K562 (cell line): ENCODE data around the gene CSNK1A1. TPM values are rescaled to one million over a fixed set of nuclear protein-coding genes. Genes with fewer than 3 reads are reported as not detected.

Experiments used
- ATAC-seq: fragments of 200-7000 bp; cut with Tn5 transposase; 3 replicates; pipeline ENCODE4 v1.9.1; 2020; ENCODE audit warnings: moderate library complexity
- BruUV-seq: library from RNA; stranded (reverse); fragments of 400-500 nt; replicated peaks from 2 replicates; lab custom pipeline; 2021; lab: Mats Ljungman, UMichigan
- CTCF ChIA-PET: fragments of 300-600 bp; formaldehyde crosslinking; extraction: SDS; loops from one replicate; lab custom pipeline; 2021; ENCODE audit warnings: low intra/inter-chr PET ratio; lab: Yijun Ruan, JAX
- POLR2A ChIA-PET: fragments of 300-600, 350-650 bp; sonication (Branson Sonifier 250); formaldehyde crosslinking; extraction: SDS; loops from one replicate; lab custom pipeline; 2021; ENCODE audit warnings: antibody characterized with exemption, inconsistent platforms; lab: Yijun Ruan, JAX
- DNase-seq, 4 experiments: peaks; one replicate each; pipeline versions ENCODE4 v3.0.0 to v3.0.0-alpha.2; 2011 to 2018; ENCODE audit warnings: low spot score in 3 of 4, mixed read lengths in 3 of 4; ENCODE audit errors: extremely low read depth in 1 of 4
- FAIRE-seq: peaks from 2 replicates; lab custom pipeline; 2011; peaks lifted over from hg19 to GRCh38; lab: Jason Lieb, UNC
- H2AFZ ChIP-seq: 2 replicates; pipeline ENCODE4 v1.6.0; 2011; ENCODE audit warnings: low read depth, low read length, control low read depth, inconsistent platforms
- H3K27ac ChIP-seq: fragments of 200-600 bp; 3 replicates; pipeline ENCODE4 v1.8.0; 2011; ENCODE audit warnings: low read depth, mild to moderate bottlenecking, control low read depth, inconsistent platforms, low read length, moderate library complexity, mixed read lengths; ENCODE audit errors: extremely low read depth
- H3K27me3 ChIP-seq, 2 experiments: fragments of 300-600 bp in 1 of 2; 2 replicates in 1 of 2; 3 replicates in 1 of 2; pipeline versions ENCODE4 v1.6.0 to v1.8.0; 2011; ENCODE audit warnings: inconsistent platforms in 2 of 2, low read length in 2 of 2, mild to moderate bottlenecking in 1 of 2, mixed read lengths in 1 of 2, moderate library complexity in 1 of 2; ENCODE audit not compliant: control insufficient read depth in 2 of 2, insufficient read depth in 2 of 2
- H3K36me3 ChIP-seq: fragments of 300-600 bp; 3 replicates; pipeline ENCODE4 v1.8.0; 2011; ENCODE audit warnings: mild to moderate bottlenecking, low read length, inconsistent platforms; ENCODE audit not compliant: control insufficient read depth, insufficient read depth
- H3K4me1 ChIP-seq, 2 experiments: fragments of 200-600 bp in 1 of 2; replicated peaks in 1 of 2; 2 replicates in 1 of 2; 3 replicates in 1 of 2; pipeline versions ENCODE4 v1.5.1 to v1.8.0; 2011; ENCODE audit warnings: inconsistent platforms in 2 of 2, low read length in 2 of 2, mild to moderate bottlenecking in 1 of 2, mixed read lengths in 1 of 2, moderate library complexity in 1 of 2; ENCODE audit not compliant: control insufficient read depth in 2 of 2, insufficient read depth in 2 of 2
- H3K4me2 ChIP-seq: 2 replicates; pipeline ENCODE4 v1.6.1; 2011; ENCODE audit warnings: low read length, control low read depth, inconsistent platforms, mixed read lengths; ENCODE audit not compliant: insufficient read depth
- H3K4me3 ChIP-seq: fragments of 200-600 bp; sonication (generic), shearing (Covaris generic); 2 replicates; pipeline ENCODE4 v1.5.1; 2016; ENCODE audit warnings: control low read depth, inconsistent platforms
- H3K79me2 ChIP-seq: fragments of 200-600 bp; 3 replicates; pipeline ENCODE4 v1.8.0; 2011; ENCODE audit warnings: low read length, inconsistent platforms; ENCODE audit not compliant: control insufficient read depth, insufficient read depth
- H3K9ac ChIP-seq, 2 experiments: 2 replicates each; pipeline versions ENCODE4 v1.6.0 to v1.6.1; 2011; ENCODE audit warnings: low read depth in 2 of 2, low read length in 2 of 2, control low read depth in 1 of 2, inconsistent platforms in 1 of 2, mild to moderate bottlenecking in 1 of 2, mixed read lengths in 1 of 2; ENCODE audit not compliant: insufficient read depth in 1 of 2
- H3K9me1 ChIP-seq: one replicate; pipeline ENCODE4 v1.6.0; 2011; ENCODE audit warnings: inconsistent platforms, mild to moderate bottlenecking, low read length, moderate library complexity; ENCODE audit not compliant: control insufficient read depth, insufficient read depth
- H3K9me3 ChIP-seq: replicated peaks from 2 replicates; pipeline ENCODE4 v1.5.1; 2011; ENCODE audit warnings: low read depth, low read length, inconsistent platforms; ENCODE audit not compliant: control insufficient read depth, insufficient read depth
- H4K20me1 ChIP-seq: replicated peaks from 2 replicates; pipeline ENCODE4 v1.6.1; 2011; ENCODE audit warnings: low read length, inconsistent platforms, mixed read lengths; ENCODE audit not compliant: control insufficient read depth, insufficient read depth
- BCL6 ChIP-seq: fragments of 250-450 bp; sonication (Bioruptor Pico); IDR thresholded peaks from 2 replicates; pipeline ENCODE4 v1.4.0; 2020
- ERF ChIP-seq: fragments of 450-650 bp; formaldehyde crosslinking; IDR thresholded peaks from 2 replicates; pipeline ENCODE4 v1.4.0; 2020; ENCODE audit warnings: mild to moderate bottlenecking, mixed read lengths
- HDAC3 ChIP-seq: fragments of 450-650 bp; IDR thresholded peaks from 2 replicates; pipeline ENCODE4 v1.6.1; 2018; ENCODE audit warnings: borderline replicate concordance, mild to moderate bottlenecking, moderate library complexity; ENCODE audit not compliant: partially characterized antibody
- JUNB ChIP-seq: fragments of 450-650 bp; formaldehyde crosslinking; conservative IDR thresholded peaks from 2 replicates; pipeline ENCODE4 v1.4.0; 2020; ENCODE audit warnings: mild to moderate bottlenecking
- MEF2A ChIP-seq: IDR thresholded peaks from 2 replicates; pipeline ENCODE4 v1.6.1; 2011; ENCODE audit warnings: low read depth, mild to moderate bottlenecking, low read length, moderate library complexity; ENCODE audit not compliant: control insufficient read depth
- MYNN ChIP-seq, 2 experiments: sonication (generic); formaldehyde crosslinking in 1 of 2; IDR thresholded peaks; 2 replicates each; pipeline versions ENCODE4 v1.5.0 to v1.6.1; 2016 to 2020; ENCODE audit warnings: antibody characterized with exemption in 1 of 2, missing genetic modification reagents in 1 of 2
- NCOA6 ChIP-seq: fragments of 450-650 bp; IDR thresholded peaks from 2 replicates; pipeline ENCODE4 v1.6.1; 2017; ENCODE audit warnings: mild to moderate bottlenecking
- RAD51 ChIP-seq: fragments of 450-650 bp; IDR thresholded peaks from 2 replicates; pipeline ENCODE4 v1.7.1; 2016; ENCODE audit warnings: low read depth, mild to moderate bottlenecking, borderline replicate concordance
- RBM34 ChIP-seq: fragments of 200-400 bp; formaldehyde crosslinking; IDR thresholded peaks from 2 replicates; pipeline ENCODE4 v1.6.1; 2018; ENCODE audit warnings: low read length, borderline replicate concordance; ENCODE audit not compliant: insufficient read depth
- SUPT5H ChIP-seq: fragments of 450-650 bp; IDR thresholded peaks from 2 replicates; pipeline ENCODE4 v1.6.1; 2016
- XRCC4 ChIP-seq: IDR thresholded peaks from one replicate; pipeline ENCODE4 v1.6.1; 2011; ENCODE audit not compliant: insufficient read depth, insufficient read length; ENCODE audit errors: extremely low read depth
- ZBTB7A ChIP-seq: IDR thresholded peaks from 2 replicates; pipeline ENCODE4 v1.6.1; 2011; ENCODE audit warnings: low read depth, mild to moderate bottlenecking, low read length, moderate library complexity, borderline replicate concordance; ENCODE audit not compliant: control insufficient read depth
- ZNF253 ChIP-seq: fragments of 250-450 bp; sonication (Bioruptor Pico); conservative IDR thresholded peaks from 2 replicates; pipeline ENCODE4 v1.6.1; 2021; ENCODE audit warnings: mild to moderate bottlenecking
- ZSCAN29 ChIP-seq: fragments of 450-650 bp; IDR thresholded peaks from 2 replicates; pipeline ENCODE4 v1.6.1; 2017
- WGBS: fragments of 100-300 bp; shearing (Covaris generic); methylation state at CpG from one replicate; pipeline ENCODE4 v1.1.6; 2016; ENCODE audit warnings: low coverage, mixed read lengths; ENCODE audit not compliant: insufficient coverage; ENCODE audit errors: missing lambda C conversion rate; 5-methylcytosine and 5-hydroxymethylcytosine counted together
- in situ Hi-C: fragments of 300-500 bp; cut with MboI; formaldehyde crosslinking; loops from 4 replicates; pipeline ENCODE4 v1.15.0; 2018; ENCODE audit warnings: inconsistent platforms, mixed read lengths
- intact Hi-C: fragments of 100-400 bp; cut with micrococcal nuclease; formaldehyde crosslinking; loops from 2 replicates; pipeline ENCODE4 v1.14.2; 2022
- polyA plus RNA-seq, 8 experiments: library from polyadenylated mRNA; depleted of rRNA in 4 of 8; stranded (reverse) in 5 of 8; unstranded in 3 of 8; fragments of >200 nt; fragmentation: Nextera tagmentation in 2 of 8; fragmentation: Illumina TruSeq in 1 of 8; extraction: Ambion mirVana in 2 of 8; extraction: Trizol in 1 of 8; gene quantifications; 2 replicates each; pipeline versions ENCODE4 v1.2.1 to v1.2.3, GENCODE V29; 2011 to 2014; ENCODE audit warnings: inconsistent platforms in 1 of 8, missing spikeins in 1 of 8
- total RNA-seq, 7 experiments: library from RNA; depleted of rRNA in 6 of 7; stranded (reverse); fragments of >200 nt in 6 of 7; fragmentation: Illumina TruSeq in 2 of 7; extraction: Trizol in 2 of 7; gene quantifications; 2 replicates each; pipeline versions ENCODE4 v1.2.1 to v1.2.3, GENCODE V29; 2011 to 2021; ENCODE audit warnings: low replicate concordance in 1 of 7
- TF ChIP-seq, protein P1 (sequence below): IDR thresholded peaks from 2 replicates; pipeline ENCODE4 v1.6.1; 2014; ENCODE audit warnings: antibody characterized with exemption
- TF ChIP-seq, protein P2 (sequence below), 2 experiments: fragments of 450-650 bp in 1 of 2; IDR thresholded peaks; 2 replicates each; pipeline ENCODE4 v1.6.1; 2011 to 2017; ENCODE audit warnings: low read depth in 2 of 2, antibody characterized with exemption in 1 of 2, borderline replicate concordance in 1 of 2, low read length in 1 of 2, mild to moderate bottlenecking in 1 of 2, mixed read lengths in 1 of 2; ENCODE audit not compliant: control insufficient read depth in 1 of 2

CSNK1A1 gene
- total and polyA plus RNA-seq, 9 of the 15 experiments (the other 6 are each of a cell fraction or from before 2014, with no cell fraction given), result 49.1 to 196 (median 154) TPM

DNA sequence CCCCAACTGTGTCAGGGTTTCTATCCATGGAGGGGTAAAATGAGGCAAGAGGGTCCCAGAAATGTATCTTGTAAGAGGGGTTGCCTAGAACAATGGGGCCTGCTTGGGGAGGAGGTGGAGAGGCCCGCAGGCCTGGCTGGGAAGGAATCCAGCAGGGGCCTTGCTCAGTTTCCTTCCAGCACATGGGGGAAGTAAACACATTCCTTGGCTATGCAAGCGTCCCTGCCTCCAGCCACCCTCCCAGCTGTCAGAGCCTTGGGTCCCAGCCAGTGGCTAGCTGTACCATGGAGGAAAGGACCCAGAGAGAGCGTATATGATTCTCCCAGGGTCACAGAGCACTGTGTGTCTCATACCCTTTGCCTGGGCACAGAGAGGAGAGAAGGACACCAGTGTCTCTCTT lies 101.0 kb downstream of the CSNK1A1 start (continued):
- TF ChIP-seq ZBTB7A, result no peak
- no peak for TF ChIP-seq ERF (CRISPR knock-in tag)
- TF ChIP-seq MEF2A, result no peak
- no peak for TF ChIP-seq ZSCAN29
- TF ChIP-seq RAD51, result no peak
- TF ChIP-seq NCOA6, result no peak
- no peak for TF ChIP-seq JUNB (CRISPR knock-in tag)
- no peak for TF ChIP-seq BCL6 (CRISPR knock-in tag)
- no peak for TF ChIP-seq HDAC3
- TF ChIP-seq, all 486 proteins: peak for 0

DNA sequence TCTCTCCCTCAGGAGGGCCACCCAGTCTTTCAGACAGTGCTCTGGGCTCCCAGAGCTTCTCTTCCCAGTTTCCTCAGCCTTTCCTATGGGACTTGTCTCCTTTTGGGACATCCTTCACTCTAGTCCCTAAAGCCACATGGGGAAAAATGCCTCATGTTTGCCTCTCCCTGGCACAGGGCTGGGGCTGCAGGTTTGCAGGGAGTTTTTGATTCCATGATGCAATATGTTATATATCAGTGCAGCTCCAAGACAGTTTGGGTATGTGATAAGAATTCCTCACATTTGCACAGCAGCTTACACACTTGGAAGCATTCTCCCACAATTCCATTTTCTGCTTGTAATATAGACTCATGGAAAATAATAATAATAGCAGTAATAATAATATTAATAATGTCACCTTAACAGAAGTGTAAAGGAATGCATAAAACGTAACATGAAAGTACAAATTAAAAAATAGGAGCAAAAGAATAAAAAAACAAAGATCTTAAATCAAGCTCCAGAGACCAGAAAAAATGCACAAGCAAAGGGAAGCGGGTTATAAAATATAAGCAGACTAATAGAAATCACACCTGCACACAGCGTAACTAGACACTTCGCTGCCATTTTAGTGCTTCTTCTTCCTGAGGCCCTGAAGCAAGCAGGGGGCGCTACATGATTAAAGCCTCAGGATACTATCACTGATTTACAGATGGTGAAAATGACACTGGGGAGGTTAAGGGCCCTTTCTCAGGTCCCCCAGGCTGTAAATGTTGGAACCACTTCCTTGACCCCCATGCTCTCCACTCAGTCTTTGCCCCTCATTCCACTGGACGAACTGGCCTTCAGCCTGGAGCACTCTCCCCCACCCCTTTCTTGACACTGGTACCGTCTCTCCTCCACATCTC lies 102.2 kb downstream of the CSNK1A1 start:
- Histone ChIP-seq H3K27me3 (no peaks in the 10 kb centered on the region), H3K27ac (no peak overlapping the region), H3K9ac (peak overlapping the region in 1 of 2 experiments; percentile 53; a peak in 1 of 4 replicates), H3K4me2 (peak overlapping the region; percentile 2; the same call in 1 of the 2 replicates), H4K20me1 (no peaks in the 10 kb centered on the region), H3K36me3 (no peaks in the 10 kb centered on the region), H3K9me3 (peaks cover 3% of the 10 kb centered on the region), H3K4me3 (no peak overlapping the region), H3K79me2 (no peaks in the 10 kb centered on the region), H3K4me1 (peaks cover 48 to 62% of the 10 kb centered on the region in 2 experiments), H2AFZ (peak overlapping the region; percentile 89), H3K9me1 (no peaks in the 10 kb centered on the region)
- 29% methylated on average over 7 of the region's 7 CpGs for WGBS
- ChIA-PET CTCF (interaction anchor here (1.6 to 2.6 kb wide), 2 partner anchors 117 to 170 kb away, joined by 10 to 14 read pairs; no protein-coding TSS in a partner anchor), POLR2A (interaction anchor here (0.7 to 3.2 kb wide), 6 partner anchors 7 to 103 kb away, joined by 3 to 18 read pairs (median 4); partner anchors contain the start of gene CSNK1A1)
- peak; percentile 66 for ATAC-seq
- BruUV-seq, result no TSS peak
- DNase-seq, result peak; percentile 48 to 82 (median 62)
- intact Hi-C loops (loop anchor here (1.0 to 2.0 kb wide), 4 partner anchors 38 to 170 kb away; partner anchors contain the start of gene CSNK1A1), in situ Hi-C loops (no loop called here)
- FAIRE-seq, result peak; percentile 56
- TF ChIP-seq, protein P1, sequence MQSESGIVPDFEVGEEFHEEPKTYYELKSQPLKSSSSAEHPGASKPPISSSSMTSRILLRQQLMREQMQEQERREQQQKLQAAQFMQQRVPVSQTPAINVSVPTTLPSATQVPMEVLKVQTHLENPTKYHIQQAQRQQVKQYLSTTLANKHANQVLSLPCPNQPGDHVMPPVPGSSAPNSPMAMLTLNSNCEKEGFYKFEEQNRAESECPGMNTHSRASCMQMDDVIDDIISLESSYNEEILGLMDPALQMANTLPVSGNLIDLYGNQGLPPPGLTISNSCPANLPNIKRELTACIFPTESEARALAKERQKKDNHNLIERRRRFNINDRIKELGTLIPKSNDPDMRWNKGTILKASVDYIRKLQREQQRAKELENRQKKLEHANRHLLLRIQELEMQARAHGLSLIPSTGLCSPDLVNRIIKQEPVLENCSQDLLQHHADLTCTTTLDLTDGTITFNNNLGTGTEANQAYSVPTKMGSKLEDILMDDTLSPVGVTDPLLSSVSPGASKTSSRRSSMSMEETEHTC, result no peak
- TF ChIP-seq ZNF253 (no peak), SUPT5H (no peak), XRCC4 (no peak), RBM34 (no peak), MYNN (IDR thresholded peaks at IDR 0.05) (0 out of 2 replicates have a peak, but pooled peaks have one; percentile 50), MYNN (CRISPR knock-in tag; IDR thresholded peaks at IDR 0.05) (no peak)
- TF ChIP-seq, protein P2, sequence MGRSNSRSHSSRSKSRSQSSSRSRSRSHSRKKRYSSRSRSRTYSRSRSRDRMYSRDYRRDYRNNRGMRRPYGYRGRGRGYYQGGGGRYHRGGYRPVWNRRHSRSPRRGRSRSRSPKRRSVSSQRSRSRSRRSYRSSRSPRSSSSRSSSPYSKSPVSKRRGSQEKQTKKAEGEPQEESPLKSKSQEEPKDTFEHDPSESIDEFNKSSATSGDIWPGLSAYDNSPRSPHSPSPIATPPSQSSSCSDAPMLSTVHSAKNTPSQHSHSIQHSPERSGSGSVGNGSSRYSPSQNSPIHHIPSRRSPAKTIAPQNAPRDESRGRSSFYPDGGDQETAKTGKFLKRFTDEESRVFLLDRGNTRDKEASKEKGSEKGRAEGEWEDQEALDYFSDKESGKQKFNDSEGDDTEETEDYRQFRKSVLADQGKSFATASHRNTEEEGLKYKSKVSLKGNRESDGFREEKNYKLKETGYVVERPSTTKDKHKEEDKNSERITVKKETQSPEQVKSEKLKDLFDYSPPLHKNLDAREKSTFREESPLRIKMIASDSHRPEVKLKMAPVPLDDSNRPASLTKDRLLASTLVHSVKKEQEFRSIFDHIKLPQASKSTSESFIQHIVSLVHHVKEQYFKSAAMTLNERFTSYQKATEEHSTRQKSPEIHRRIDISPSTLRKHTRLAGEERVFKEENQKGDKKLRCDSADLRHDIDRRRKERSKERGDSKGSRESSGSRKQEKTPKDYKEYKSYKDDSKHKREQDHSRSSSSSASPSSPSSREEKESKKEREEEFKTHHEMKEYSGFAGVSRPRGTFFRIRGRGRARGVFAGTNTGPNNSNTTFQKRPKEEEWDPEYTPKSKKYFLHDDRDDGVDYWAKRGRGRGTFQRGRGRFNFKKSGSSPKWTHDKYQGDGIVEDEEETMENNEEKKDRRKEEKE (IDR thresholded peaks at IDR 0.05; ENCODE audit: borderline replicate concordance in 1 of 2, control insufficient read depth in 1 of 2, low read depth in 2 of 2, low read length in 1 of 2), result no peak
